T-helper 2 cell treated with Interferon-gamma antibody and Interleukin-4, amounts not matched to agents 5 μg/mL and 100 μg/mL, for 36 hours (primary cell): ENCODE results near the gene LTBP2.
A peak's percentile ranks its signal among the peaks of the same experiment; 100 is the strongest.

ENCODE experiments used
- DNase-seq: peaks from one replicate; pipeline ENCODE4 v3.0.0; 2021; ENCODE audit warnings: low spot score
- H3K27ac Mint-ChIP-seq: one replicate; pipeline ENCODE4 v1.8.0; 2021; ENCODE audit warnings: mild to moderate bottlenecking, mixed read lengths
- H3K27me3 Mint-ChIP-seq: one replicate; pipeline ENCODE4 v1.8.0; 2021; ENCODE audit warnings: low read depth, mixed read lengths
- H3K36me3 Mint-ChIP-seq: one replicate; pipeline ENCODE4 v1.8.0; 2021; ENCODE audit warnings: low read depth, mixed read lengths
- H3K4me1 Mint-ChIP-seq: one replicate; pipeline ENCODE4 v1.8.0; 2021; ENCODE audit warnings: low read depth, mixed read lengths
- H3K4me3 Mint-ChIP-seq: one replicate; pipeline ENCODE4 v1.8.0; 2022; ENCODE audit warnings: mild to moderate bottlenecking, moderate library complexity, mixed read lengths
- H3K9me3 Mint-ChIP-seq: one replicate; pipeline ENCODE4 v1.8.0; 2021; ENCODE audit warnings: mixed read lengths

Gene LTBP2

DNA sequence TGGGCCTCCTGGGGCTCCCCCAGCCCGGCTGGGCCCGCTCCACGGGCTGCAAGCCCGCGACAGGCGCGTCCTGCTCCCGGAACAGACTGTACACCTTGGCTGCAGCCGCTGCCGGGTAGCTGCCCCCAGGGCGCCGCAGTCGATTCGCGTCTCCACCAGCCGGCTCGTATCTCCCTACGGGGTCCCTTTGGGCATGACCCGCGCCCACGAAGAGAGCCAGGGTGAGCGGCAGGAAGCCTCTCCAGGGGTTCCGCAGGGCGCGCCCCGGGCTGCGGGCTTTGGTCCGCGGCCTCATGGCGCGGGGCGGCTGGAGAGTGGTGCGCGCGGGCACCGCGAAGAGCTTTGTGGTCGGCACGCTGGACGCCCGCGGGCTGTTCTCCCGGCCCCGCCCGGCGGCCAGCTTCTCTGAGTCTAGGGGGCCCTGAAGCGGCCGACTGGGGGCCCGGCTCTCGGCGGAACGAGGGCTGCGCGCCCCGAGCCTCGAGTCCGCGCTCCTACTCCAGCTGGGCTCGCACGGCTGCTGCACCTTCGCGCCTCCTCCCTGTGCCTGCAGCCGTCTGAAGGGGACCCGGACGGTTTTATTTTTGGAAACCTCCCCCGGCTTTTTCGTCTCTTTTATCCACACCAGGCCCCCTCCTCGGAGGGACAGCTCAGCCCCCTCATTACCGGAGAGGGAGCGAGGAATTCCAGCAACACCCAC lies at the start of gene LTBP2:
Gene LTBP2, minus strand, starts transcription at position 588 of the 700 bp plus-strand sequence. Its CDS starts 293 bp downstream, at position 295.
- H3K27me3 Mint-ChIP-seq, result peaks cover 50% of the 10 kb centered on the region
- peaks cover 14% of the 10 kb centered on the region for H3K4me1 Mint-ChIP-seq
- H3K9me3 Mint-ChIP-seq, result no peaks in the 10 kb centered on the region
- H3K4me3 Mint-ChIP-seq, result peak within 1 kb of the TSS; percentile 74
- H3K36me3 Mint-ChIP-seq, result no peaks in the 10 kb centered on the region
- DNase-seq, result peak; percentile 14
- H3K27ac Mint-ChIP-seq, result no peak within 1 kb of the TSS

DNA sequence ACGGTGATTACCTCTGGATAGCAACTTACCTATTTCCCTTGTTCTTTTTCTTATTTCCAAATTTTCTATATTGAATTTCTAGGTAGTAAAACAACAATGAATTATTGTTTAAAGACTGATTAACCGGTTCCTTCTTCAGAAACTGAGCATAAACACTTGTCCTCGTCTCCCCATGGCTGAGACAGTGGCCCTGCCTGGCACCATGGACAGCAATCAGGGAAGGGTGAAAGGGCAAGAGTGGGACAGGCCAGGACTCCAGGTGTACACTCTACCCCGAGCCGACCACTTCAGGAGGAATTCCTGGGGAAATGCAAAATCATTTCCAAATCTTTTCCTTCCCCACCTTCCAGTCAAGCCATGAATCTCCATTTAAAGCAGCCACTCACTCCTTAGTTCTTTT lies 48.8 kb upstream of the LTBP2 start:
- Mint-ChIP-seq H3K36me3 (peaks cover 31% of the 10 kb centered on the region), H3K27ac (no peak overlapping the region), H3K4me3 (no peak overlapping the region), H3K27me3 (no peaks in the 10 kb centered on the region), H3K9me3 (no peaks in the 10 kb centered on the region), H3K4me1 (no peaks in the 10 kb centered on the region)
- no peak for DNase-seq

GRCh38 chr14:74660167-74660566 lies 48.1 kb upstream of the LTBP2 start:
- DNase-seq, result no peak
- Mint-ChIP-seq H3K27me3 (no peaks in the 10 kb centered on the region), H3K27ac (no peak overlapping the region), H3K4me3 (no peak overlapping the region), H3K4me1 (no peaks in the 10 kb centered on the region), H3K9me3 (no peaks in the 10 kb centered on the region), H3K36me3 (peaks cover 27% of the 10 kb centered on the region)

GRCh38 chr14:74658535-74659131 lies 46.6 kb upstream of the LTBP2 start:
- H3K4me3 Mint-ChIP-seq, result no peak overlapping the region
- H3K27me3 Mint-ChIP-seq, result no peaks in the 10 kb centered on the region
- DNase-seq, result no peak
- no peaks in the 10 kb centered on the region for H3K4me1 Mint-ChIP-seq
- no peaks in the 10 kb centered on the region for H3K9me3 Mint-ChIP-seq
- no peak overlapping the region for H3K27ac Mint-ChIP-seq
- H3K36me3 Mint-ChIP-seq, result peaks cover 20% of the 10 kb centered on the region

DNA sequence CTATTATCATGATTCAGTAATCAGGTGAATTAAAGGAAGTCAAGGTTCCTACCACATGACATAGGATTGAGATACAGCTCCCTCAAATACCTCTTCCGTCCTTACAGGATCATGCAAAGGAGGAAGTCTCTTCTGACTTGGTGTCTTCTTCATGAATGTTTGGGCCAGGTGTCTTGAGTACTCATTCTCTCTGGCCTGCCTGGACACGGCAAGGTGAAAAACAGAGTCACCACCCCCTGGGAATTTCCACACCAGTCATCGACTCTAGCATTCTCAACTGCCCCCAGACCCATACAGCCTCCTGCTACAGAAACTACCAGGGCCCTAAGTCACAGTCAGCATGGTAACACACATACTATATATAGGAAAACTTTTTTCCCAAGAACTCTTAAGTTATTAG lies 44.9 kb upstream of the LTBP2 start:
- Mint-ChIP-seq H3K36me3 (peaks cover 12% of the 10 kb centered on the region), H3K27me3 (no peaks in the 10 kb centered on the region), H3K4me3 (no peak overlapping the region), H3K9me3 (no peaks in the 10 kb centered on the region), H3K4me1 (no peaks in the 10 kb centered on the region), H3K27ac (no peak overlapping the region)
- DNase-seq, result no peak

- H3K4me3 Mint-ChIP-seq, result no peak overlapping the region
- peaks cover 4% of the 10 kb centered on the region for H3K4me1 Mint-ChIP-seq
- no peak overlapping the region for H3K27ac Mint-ChIP-seq
- no peaks in the 10 kb centered on the region for H3K9me3 Mint-ChIP-seq
- no peak for DNase-seq
- H3K36me3 Mint-ChIP-seq, result peaks cover 6% of the 10 kb centered on the region
- H3K27me3 Mint-ChIP-seq, result no peaks in the 10 kb centered on the region
Measured at GRCh38 chr14:74655599-74656395, 43.8 kb upstream of the LTBP2 start.

DNA sequence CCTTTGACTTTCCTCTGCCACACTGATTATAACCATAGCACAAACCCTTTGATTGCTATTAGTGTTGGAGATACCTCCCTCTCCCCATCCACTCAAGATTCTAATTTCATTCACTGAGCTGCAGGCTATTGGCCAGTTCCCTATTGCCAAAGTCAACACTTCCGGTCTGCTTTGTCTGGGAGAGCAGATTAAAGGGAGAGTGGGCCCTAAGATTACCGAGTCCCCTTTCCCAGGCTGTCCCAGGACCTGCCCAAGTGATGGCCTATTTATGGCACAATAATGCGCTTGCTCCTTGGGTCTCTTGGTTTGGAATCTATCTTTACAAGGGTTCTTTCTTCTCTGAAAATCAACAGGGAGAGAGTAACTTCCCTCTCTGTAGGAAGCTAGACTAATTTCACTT lies 42.9 kb upstream of the LTBP2 start:
- H3K36me3 Mint-ChIP-seq, result peaks cover 3% of the 10 kb centered on the region
- H3K27ac Mint-ChIP-seq, result no peak overlapping the region
- no peaks in the 10 kb centered on the region for H3K9me3 Mint-ChIP-seq
- peaks cover 4% of the 10 kb centered on the region for H3K4me1 Mint-ChIP-seq
- DNase-seq, result no peak
- H3K4me3 Mint-ChIP-seq, result no peak overlapping the region
- H3K27me3 Mint-ChIP-seq, result no peaks in the 10 kb centered on the region

DNA sequence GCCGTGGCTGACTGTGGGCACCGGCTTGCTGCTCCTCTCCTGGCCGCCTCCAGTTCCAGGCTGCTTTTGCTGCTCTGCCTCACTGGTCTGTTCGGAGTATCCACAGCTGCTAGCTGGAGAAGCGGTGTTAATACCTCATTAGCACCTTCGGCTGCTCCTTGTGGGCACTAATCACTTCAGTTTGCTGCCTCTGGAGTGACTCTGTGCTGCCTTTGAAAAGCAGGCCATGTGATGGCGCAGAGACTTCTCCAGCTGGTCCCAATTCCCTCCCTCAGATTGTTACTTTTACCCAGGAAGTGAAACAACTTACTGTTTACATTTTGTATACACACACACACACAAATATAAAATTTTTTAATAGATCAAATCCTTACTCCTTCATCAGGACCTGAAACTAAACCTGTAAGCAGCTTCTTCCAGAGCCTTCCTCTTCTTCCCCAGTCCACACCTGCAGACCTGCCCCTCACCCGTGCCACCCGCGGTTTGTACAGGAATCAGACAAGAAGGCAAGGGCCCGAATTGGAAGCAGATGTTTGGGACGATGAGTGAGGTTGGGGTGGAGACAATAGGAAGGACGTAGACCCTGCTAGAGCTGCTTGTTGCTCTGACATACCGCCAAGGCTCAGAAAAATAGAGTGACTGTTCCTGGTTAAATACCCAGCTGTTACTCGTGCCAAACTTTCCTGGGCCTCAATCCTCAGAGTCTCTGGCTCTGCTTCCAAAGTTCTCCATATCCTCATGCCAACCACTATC lies 41.5 kb upstream of the LTBP2 start:
- no peak for DNase-seq
- H3K4me3 Mint-ChIP-seq, result no peak overlapping the region
- H3K4me1 Mint-ChIP-seq, result peaks cover 4% of the 10 kb centered on the region
- no peaks in the 10 kb centered on the region for H3K9me3 Mint-ChIP-seq
- no peak overlapping the region for H3K27ac Mint-ChIP-seq
- H3K27me3 Mint-ChIP-seq, result no peaks in the 10 kb centered on the region
- peaks cover 3% of the 10 kb centered on the region for H3K36me3 Mint-ChIP-seq

- Mint-ChIP-seq H3K27ac (no peak overlapping the region), H3K4me3 (no peak overlapping the region), H3K9me3 (no peaks in the 10 kb centered on the region), H3K36me3 (peaks cover 3% of the 10 kb centered on the region), H3K27me3 (no peaks in the 10 kb centered on the region), H3K4me1 (peaks cover 4% of the 10 kb centered on the region)
- DNase-seq, result no peak
Measured at GRCh38 chr14:74652541-74652940, 40.5 kb upstream of the LTBP2 start.

GRCh38 chr14:74650927-74651686 lies 39.1 kb upstream of the LTBP2 start:
- Mint-ChIP-seq H3K4me1 (peaks cover 4% of the 10 kb centered on the region), H3K4me3 (no peak overlapping the region), H3K27me3 (no peaks in the 10 kb centered on the region), H3K9me3 (no peaks in the 10 kb centered on the region), H3K36me3 (no peaks in the 10 kb centered on the region), H3K27ac (no peak overlapping the region)
- no peak for DNase-seq

GRCh38 chr14:74649673-74650072 lies 37.6 kb upstream of the LTBP2 start:
- no peak overlapping the region for H3K4me3 Mint-ChIP-seq
- no peak overlapping the region for H3K27ac Mint-ChIP-seq
- no peaks in the 10 kb centered on the region for H3K36me3 Mint-ChIP-seq
- peaks cover 4% of the 10 kb centered on the region for H3K4me1 Mint-ChIP-seq
- DNase-seq, result no peak
- no peaks in the 10 kb centered on the region for H3K9me3 Mint-ChIP-seq
- no peaks in the 10 kb centered on the region for H3K27me3 Mint-ChIP-seq

DNA sequence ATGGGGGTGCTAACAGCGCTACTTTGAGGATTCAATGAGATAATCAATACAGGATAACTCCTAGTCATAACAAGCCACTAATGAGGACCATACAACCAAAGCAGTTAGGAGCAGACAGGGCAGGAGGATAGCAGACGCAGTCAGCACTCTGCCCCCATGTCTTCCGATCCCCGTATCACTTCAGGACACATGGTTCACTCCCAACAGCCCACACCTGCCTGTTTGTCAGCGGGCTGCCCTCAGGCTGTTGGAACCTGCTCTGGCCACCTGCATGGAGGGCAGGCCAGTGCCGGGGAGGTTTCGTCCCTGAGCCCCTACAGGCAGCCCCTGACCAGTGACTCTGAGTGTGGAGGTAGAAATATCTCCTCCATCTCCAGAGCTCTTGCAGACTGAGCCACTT lies 37.1 kb upstream of the LTBP2 start:
- H3K27ac Mint-ChIP-seq, result no peak overlapping the region
- no peaks in the 10 kb centered on the region for H3K27me3 Mint-ChIP-seq
- no peaks in the 10 kb centered on the region for H3K9me3 Mint-ChIP-seq
- H3K4me3 Mint-ChIP-seq, result no peak overlapping the region
- H3K36me3 Mint-ChIP-seq, result no peaks in the 10 kb centered on the region
- no peak for DNase-seq
- H3K4me1 Mint-ChIP-seq, result peaks cover 4% of the 10 kb centered on the region

DNA sequence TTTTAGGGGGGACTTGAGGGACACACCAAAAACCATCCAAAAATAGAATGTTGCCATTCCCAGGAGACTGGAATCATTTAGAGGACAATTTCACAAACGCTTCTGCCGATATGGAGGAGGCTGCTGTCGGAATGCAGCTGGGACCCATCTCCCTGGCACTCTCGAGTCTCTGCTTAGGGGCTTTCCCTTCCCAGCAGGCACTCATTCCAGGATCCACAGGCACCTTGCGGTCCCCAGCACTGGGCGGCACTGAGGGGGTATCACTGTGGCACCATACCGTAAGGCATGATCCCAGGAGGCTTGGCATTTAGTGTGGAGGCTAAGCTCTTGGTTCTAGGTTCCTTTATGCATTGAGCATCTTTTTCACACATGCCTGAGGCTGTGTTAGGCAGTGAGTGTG lies 36.6 kb upstream of the LTBP2 start:
- Mint-ChIP-seq H3K36me3 (no peaks in the 10 kb centered on the region), H3K4me3 (no peak overlapping the region), H3K27me3 (no peaks in the 10 kb centered on the region), H3K27ac (no peak overlapping the region), H3K9me3 (no peaks in the 10 kb centered on the region), H3K4me1 (peaks cover 4% of the 10 kb centered on the region)
- no peak for DNase-seq
